Activated T-cell treated with anti-CD3 and anti-CD28 coated beads, Interleukin-2, amount 50 U/mL, for 1 hour (primary cell): ENCODE data around the gene C3.
"Not testable (repeated sequence)": the region's sequence is repeated elsewhere in the genome, so short reads cannot be mapped to it uniquely, and the experiment has no call there.

Experiments
- DNase-seq: peaks from one replicate; pipeline ENCODE4 v3.0.0-alpha.2; 2020

C3 gene

GRCh38 chr19:6656390-6656789 is 64.1 kb downstream of the C3 start:
- DNase-seq, result not testable (repeated sequence)

- DNase-seq, result peak; percentile 49
These were observed 65.8 kb downstream of the C3 start for GRCh38 chr19:6654347-6655310.

- DNase-seq, result no peak
These were observed 67.7 kb downstream of the C3 start for GRCh38 chr19:6652805-6653094.

- no peak for DNase-seq
These were observed 68.3 kb downstream of the C3 start for GRCh38 chr19:6651965-6652804.

GRCh38 chr19:6649185-6649584 is 71.3 kb downstream of the C3 start:
- no peak for DNase-seq

GRCh38 chr19:6648141-6648715 is 72.2 kb downstream of the C3 start:
- no peak for DNase-seq

- no peak for DNase-seq
These were observed 75.7 kb downstream of the C3 start for GRCh38 chr19:6644796-6645195.

- DNase-seq, result not testable (repeated sequence)
These were observed 80.1 kb downstream of the C3 start for GRCh38 chr19:6640333-6640732.

GRCh38 chr19:6639439-6639838 is 81.0 kb downstream of the C3 start:
- DNase-seq, result no peak

GRCh38 chr19:6633456-6633813 is 87.0 kb downstream of the C3 start:
- DNase-seq, result not testable (repeated sequence)

- peak; percentile 42 for DNase-seq
These were observed 87.5 kb downstream of the C3 start for GRCh38 chr19:6632747-6633455.

- DNase-seq, result peak; percentile 50
These were observed 88.3 kb downstream of the C3 start for GRCh38 chr19:6632002-6632621.
